CMK (cell line): ENCODE results near the gene RPL21.
"Not testable (repeated sequence)": the region's sequence is repeated elsewhere in the genome, so short reads cannot be mapped to it uniquely, and the experiment has no call there.

Experiments
- DNase-seq: peaks from one replicate; pipeline ENCODE4 v3.0.0-alpha.2; 2010; ENCODE audit warnings: low read depth

RPL21 gene

GRCh38 chr13:27289011-27289665 lies 37.8 kb downstream of the RPL21 start:
- DNase-seq: no peak

GRCh38 chr13:27290715-27291114 lies 39.4 kb downstream of the RPL21 start:
- DNase-seq: no peak

- not testable (repeated sequence) for DNase-seq
These were observed 40.6 kb downstream of the RPL21 start for GRCh38 chr13:27291967-27292366.

GRCh38 chr13:27293076-27293691 lies 41.8 kb downstream of the RPL21 start:
- DNase-seq: no peak

- DNase-seq: no peak
These were observed 42.6 kb downstream of the RPL21 start for GRCh38 chr13:27293873-27294515.

- no peak for DNase-seq
These were observed 43.7 kb downstream of the RPL21 start for GRCh38 chr13:27295096-27295495.

GRCh38 chr13:27295660-27296059 lies 44.3 kb downstream of the RPL21 start:
- DNase-seq: no peak

- DNase-seq: no peak
These were observed 45.1 kb downstream of the RPL21 start for GRCh38 chr13:27296496-27296895.

GRCh38 chr13:27298849-27299248 lies 47.5 kb downstream of the RPL21 start:
- no peak for DNase-seq

GRCh38 chr13:27300406-27300805 lies 49.0 kb downstream of the RPL21 start:
- not testable (repeated sequence) for DNase-seq

GRCh38 chr13:27300941-27301586 lies 49.7 kb downstream of the RPL21 start:
- DNase-seq: no peak

GRCh38 chr13:27302643-27303262 lies 51.4 kb downstream of the RPL21 start:
- DNase-seq: no peak

GRCh38 chr13:27304099-27304498 lies 52.7 kb downstream of the RPL21 start:
- no peak for DNase-seq

GRCh38 chr13:27304611-27305010 lies 53.3 kb downstream of the RPL21 start:
- DNase-seq: no peak
